Astrocyte (in vitro differentiated cells and primary cell): ENCODE results near the gene ZNF804B. TPM values are rescaled to one million over a fixed set of nuclear protein-coding genes. Genes with fewer than 3 reads are reported as not detected.

Experiments used
- DNase-seq: peaks from one replicate; pipeline ENCODE4 v3.0.0-alpha.2; 2010; ENCODE audit warnings: low read depth
- FAIRE-seq: peaks from 2 replicates; lab custom pipeline; 2011; peaks lifted over from hg19 to GRCh38; lab: Jason Lieb, UNC
- H2AFZ ChIP-seq: 2 replicates; pipeline ENCODE4 v1.6.0; 2012; ENCODE audit warnings: low read depth, low read length, inconsistent platforms
- H3K27ac ChIP-seq: 2 replicates; pipeline ENCODE4 v1.5.1; 2011; ENCODE audit warnings: low read depth, low read length, inconsistent platforms
- H3K27me3 ChIP-seq: 2 replicates; pipeline ENCODE4 v1.6.0; 2011; ENCODE audit warnings: low read length, inconsistent platforms; ENCODE audit not compliant: insufficient read depth
- H3K36me3 ChIP-seq: 2 replicates; pipeline ENCODE4 v1.5.1; 2011; ENCODE audit warnings: low read length, inconsistent platforms; ENCODE audit not compliant: insufficient read depth
- H3K4me1 ChIP-seq: 2 replicates; pipeline ENCODE4 v1.5.1; 2011; ENCODE audit warnings: low read length, inconsistent platforms; ENCODE audit not compliant: insufficient read depth
- H3K4me2 ChIP-seq: 2 replicates; pipeline ENCODE4 v1.6.0; 2012; ENCODE audit warnings: low read length, inconsistent platforms
- H3K4me3 ChIP-seq: 2 replicates; pipeline ENCODE4 v1.5.1; 2011; ENCODE audit warnings: low read depth, mild to moderate bottlenecking, low read length, inconsistent platforms; ENCODE audit not compliant: insufficient read depth
- H3K79me2 ChIP-seq: 2 replicates; pipeline ENCODE4 v1.6.0; 2012; ENCODE audit warnings: mild to moderate bottlenecking, low read length, inconsistent platforms; ENCODE audit not compliant: insufficient read depth
- H3K9ac ChIP-seq: 2 replicates; pipeline ENCODE4 v1.6.0; 2012; ENCODE audit warnings: mild to moderate bottlenecking, low read length, inconsistent platforms
- H3K9me3 ChIP-seq: 2 replicates; pipeline ENCODE4 v1.5.1; 2012; ENCODE audit warnings: low read depth, mild to moderate bottlenecking, low read length, inconsistent platforms; ENCODE audit not compliant: insufficient read depth
- H4K20me1 ChIP-seq: 2 replicates; pipeline ENCODE4 v1.6.0; 2012; ENCODE audit warnings: low read length, inconsistent platforms; ENCODE audit not compliant: insufficient read depth
- H3K27ac Mint-ChIP-seq: one replicate; pipeline ENCODE4 v1.8.0; 2021; ENCODE audit warnings: mild to moderate bottlenecking, mixed read lengths; ENCODE audit not compliant: unreplicated experiment
- H3K27me3 Mint-ChIP-seq: one replicate; pipeline ENCODE4 v1.8.0; 2021; ENCODE audit warnings: low read depth, mixed read lengths; ENCODE audit not compliant: unreplicated experiment
- H3K36me3 Mint-ChIP-seq: one replicate; pipeline ENCODE4 v1.8.0; 2021; ENCODE audit warnings: low read depth, mixed read lengths; ENCODE audit not compliant: unreplicated experiment
- H3K4me1 Mint-ChIP-seq: one replicate; pipeline ENCODE4 v1.8.0; 2021; ENCODE audit warnings: low read depth, mixed read lengths; ENCODE audit not compliant: unreplicated experiment
- H3K4me3 Mint-ChIP-seq: one replicate; pipeline ENCODE4 v1.8.0; 2021; ENCODE audit warnings: mild to moderate bottlenecking, moderate library complexity, mixed read lengths; ENCODE audit not compliant: unreplicated experiment
- H3K9me3 Mint-ChIP-seq: one replicate; pipeline ENCODE4 v1.8.0; 2021; ENCODE audit warnings: mild to moderate bottlenecking, mixed read lengths; ENCODE audit not compliant: unreplicated experiment
- CTCF ChIP-seq: IDR thresholded peaks from 2 replicates; pipeline ENCODE4 v1.5.1; 2011; ENCODE audit warnings: low read depth, mild to moderate bottlenecking, inconsistent platforms, low read length, moderate library complexity; ENCODE audit not compliant: insufficient read depth
- EZH2 ChIP-seq: IDR thresholded peaks from 2 replicates; pipeline ENCODE4 v1.6.1; 2012; ENCODE audit warnings: mild to moderate bottlenecking, low read length, inconsistent platforms; ENCODE audit not compliant: insufficient read depth
- total RNA-seq: library from RNA; stranded (reverse); gene quantifications from 2 replicates; pipeline ENCODE4 v1.2.1, GENCODE V29; 2021

ZNF804B gene
- total RNA-seq, 1 donor from 2014 or later, result not detected

GRCh38 chr7:88826222-88826621 lies 66.7 kb downstream of the ZNF804B start:
- Histone ChIP-seq H3K4me2 (no peak overlapping the region), H3K4me3 (no peak overlapping the region), H3K27me3 (no peaks in the 10 kb centered on the region), H3K9me3 (peaks cover 6% of the 10 kb centered on the region), H3K79me2 (no peaks in the 10 kb centered on the region), H4K20me1 (no peaks in the 10 kb centered on the region), H3K27ac (no peak overlapping the region), H2AFZ (no peak overlapping the region), H3K36me3 (no peaks in the 10 kb centered on the region), H3K9ac (no peak overlapping the region), H3K4me1 (no peaks in the 10 kb centered on the region)
- DNase-seq (no peak), FAIRE-seq (no peak)
- Mint-ChIP-seq H3K36me3 (no peaks in the 10 kb centered on the region), H3K4me3 (no peak overlapping the region), H3K9me3 (no peaks in the 10 kb centered on the region), H3K27me3 (no peaks in the 10 kb centered on the region), H3K27ac (no peak overlapping the region), H3K4me1 (no peaks in the 10 kb centered on the region)
- TF ChIP-seq EZH2 (no peak), CTCF (no peak)

GRCh38 chr7:88835147-88835728 lies 75.7 kb downstream of the ZNF804B start:
- Histone ChIP-seq H3K4me2 (no peak overlapping the region), H3K4me1 (no peaks in the 10 kb centered on the region), H3K79me2 (no peaks in the 10 kb centered on the region), H3K4me3 (no peak overlapping the region), H3K27ac (no peak overlapping the region), H3K27me3 (no peaks in the 10 kb centered on the region), H3K9ac (no peak overlapping the region), H2AFZ (no peak overlapping the region), H4K20me1 (no peaks in the 10 kb centered on the region), H3K36me3 (no peaks in the 10 kb centered on the region), H3K9me3 (no peaks in the 10 kb centered on the region)
- H3K27me3 Mint-ChIP-seq, result no peaks in the 10 kb centered on the region
- H3K4me1 Mint-ChIP-seq, result no peaks in the 10 kb centered on the region
- no peak overlapping the region for H3K27ac Mint-ChIP-seq
- FAIRE-seq (no peak), DNase-seq (peak; percentile 2)
- H3K9me3 Mint-ChIP-seq, result no peaks in the 10 kb centered on the region
- no peak overlapping the region for H3K4me3 Mint-ChIP-seq
- TF ChIP-seq EZH2 (no peak), CTCF (peak; percentile 42)
- no peaks in the 10 kb centered on the region for H3K36me3 Mint-ChIP-seq

GRCh38 chr7:88842201-88842600 lies 82.7 kb downstream of the ZNF804B start:
- DNase-seq, result no peak
- H3K27me3 Mint-ChIP-seq, result no peaks in the 10 kb centered on the region
- Histone ChIP-seq H3K27ac (no peak overlapping the region), H4K20me1 (no peaks in the 10 kb centered on the region), H3K9me3 (no peaks in the 10 kb centered on the region), H3K79me2 (no peaks in the 10 kb centered on the region), H3K4me2 (no peak overlapping the region), H3K4me1 (no peaks in the 10 kb centered on the region), H3K27me3 (no peaks in the 10 kb centered on the region), H2AFZ (no peak overlapping the region), H3K9ac (no peak overlapping the region), H3K4me3 (no peak overlapping the region), H3K36me3 (no peaks in the 10 kb centered on the region)
- H3K4me1 Mint-ChIP-seq, result no peaks in the 10 kb centered on the region
- no peak for FAIRE-seq
- no peaks in the 10 kb centered on the region for H3K36me3 Mint-ChIP-seq
- H3K9me3 Mint-ChIP-seq, result no peaks in the 10 kb centered on the region
- no peak overlapping the region for H3K4me3 Mint-ChIP-seq
- TF ChIP-seq CTCF, result no peak
- no peak for TF ChIP-seq EZH2
- no peak overlapping the region for H3K27ac Mint-ChIP-seq
